Neutrophil (primary cell): ENCODE data around the gene EEF1AKMT2.
A peak's percentile ranks its signal among the peaks of the same experiment; 100 is the strongest.

Experiments used
- H3K27ac ChIP-seq: fragments of 200-600 bp; sonication (generic); 2 replicates; pipeline ENCODE4 v1.5.1; 2016; ENCODE audit warnings: mild to moderate bottlenecking, moderate library complexity
- H3K27me3 ChIP-seq: fragments of 200-600 bp; sonication (generic); 2 replicates; pipeline ENCODE4 v1.6.0; 2016; ENCODE audit warnings: mild to moderate bottlenecking
- H3K36me3 ChIP-seq: fragments of 200-600 bp; sonication (generic); 2 replicates; pipeline ENCODE4 v1.5.1; 2017
- H3K4me1 ChIP-seq, 2 experiments: fragments of 200-600 bp in 1 of 2; sonication (generic) in 1 of 2; 1 replicate in 1 of 2; 2 replicates in 1 of 2; pipeline versions ENCODE4 v1.5.1 to v1.6.1; 2013 to 2016; ENCODE audit warnings: low read depth in 1 of 2, low read length in 1 of 2, mild to moderate bottlenecking in 1 of 2, moderate library complexity in 1 of 2; ENCODE audit not compliant: control insufficient read depth in 1 of 2, insufficient read depth in 1 of 2
- H3K4me3 ChIP-seq, 2 experiments: fragments of 200-600 bp in 1 of 2; sonication (generic) in 1 of 2; 1 replicate in 1 of 2; 2 replicates in 1 of 2; pipeline ENCODE4 v1.5.1; 2013 to 2016; ENCODE audit warnings: low read depth in 1 of 2, low read length in 1 of 2, mild to moderate bottlenecking in 1 of 2, moderate library complexity in 1 of 2
- H3K9me3 ChIP-seq: fragments of 200-600 bp; sonication (generic); 2 replicates; pipeline ENCODE4 v1.5.1; 2016
- CTCF ChIP-seq: fragments of 200-600 bp; sonication (generic); IDR thresholded peaks from 2 replicates; pipeline ENCODE4 v1.5.1; 2016; ENCODE audit warnings: antibody characterized with exemption

The EEF1AKMT2 gene

GRCh38 chr10:124768791-124769190, 22.9 kb downstream of the EEF1AKMT2 start:
- H3K9me3 ChIP-seq = no peaks in the 10 kb centered on the region
- no peak for TF ChIP-seq CTCF
- H3K36me3 ChIP-seq = peaks cover 16% of the 10 kb centered on the region
- no peak overlapping the region for H3K27ac ChIP-seq
- no peaks in the 10 kb centered on the region for H3K27me3 ChIP-seq
- no peak overlapping the region for H3K4me3 ChIP-seq
- H3K4me1 ChIP-seq = peaks cover 4 to 7% of the 10 kb centered on the region in 2 experiments

- no peaks in the 10 kb centered on the region for H3K27me3 ChIP-seq
- no peak overlapping the region for H3K4me3 ChIP-seq
- no peaks in the 10 kb centered on the region for H3K9me3 ChIP-seq
- H3K4me1 ChIP-seq = peaks cover 4 to 7% of the 10 kb centered on the region in 2 experiments
- peak overlapping the region; percentile 3 for H3K27ac ChIP-seq
- H3K36me3 ChIP-seq = peaks cover 17% of the 10 kb centered on the region
- no peak for TF ChIP-seq CTCF
Observed at GRCh38 chr10:124765256-124765655, 26.4 kb downstream of the EEF1AKMT2 start.

GRCh38 chr10:124763267-124763666, 28.4 kb downstream of the EEF1AKMT2 start:
- Histone ChIP-seq H3K9me3 (no peaks in the 10 kb centered on the region), H3K27me3 (no peaks in the 10 kb centered on the region), H3K36me3 (peaks cover 25% of the 10 kb centered on the region), H3K4me3 (no peak overlapping the region), H3K27ac (no peak overlapping the region), H3K4me1 (peaks cover 4 to 7% of the 10 kb centered on the region in 2 experiments)
- TF ChIP-seq CTCF = no peak

GRCh38 chr10:124762281-124762680, 29.4 kb downstream of the EEF1AKMT2 start:
- Histone ChIP-seq H3K27me3 (no peaks in the 10 kb centered on the region), H3K4me1 (peaks cover 4 to 7% of the 10 kb centered on the region in 2 experiments), H3K4me3 (no peak overlapping the region), H3K27ac (no peak overlapping the region), H3K9me3 (no peaks in the 10 kb centered on the region), H3K36me3 (peaks cover 25% of the 10 kb centered on the region)
- TF ChIP-seq CTCF = no peak

GRCh38 chr10:124756156-124756903, 35.4 kb downstream of the EEF1AKMT2 start:
- Histone ChIP-seq H3K4me1 (no peaks in the 10 kb centered on the region), H3K9me3 (no peaks in the 10 kb centered on the region), H3K27ac (no peak overlapping the region), H3K36me3 (peaks cover 28% of the 10 kb centered on the region), H3K27me3 (no peaks in the 10 kb centered on the region), H3K4me3 (no peak overlapping the region)
- no peak for TF ChIP-seq CTCF
